Measurements from ENCODE around the gene ANAPC1. TPM values are rescaled to one million over a fixed set of nuclear protein-coding genes. Genes with fewer than 3 reads are reported as not detected.
"Not testable (repeated sequence)": the region's sequence is repeated elsewhere in the genome, so short reads cannot be mapped to it uniquely, and the experiment has no call there.

The ANAPC1 gene
- total RNA-seq, 2 experiments from 2014 or later, result 34.0 to 39.5 TPM

DNA sequence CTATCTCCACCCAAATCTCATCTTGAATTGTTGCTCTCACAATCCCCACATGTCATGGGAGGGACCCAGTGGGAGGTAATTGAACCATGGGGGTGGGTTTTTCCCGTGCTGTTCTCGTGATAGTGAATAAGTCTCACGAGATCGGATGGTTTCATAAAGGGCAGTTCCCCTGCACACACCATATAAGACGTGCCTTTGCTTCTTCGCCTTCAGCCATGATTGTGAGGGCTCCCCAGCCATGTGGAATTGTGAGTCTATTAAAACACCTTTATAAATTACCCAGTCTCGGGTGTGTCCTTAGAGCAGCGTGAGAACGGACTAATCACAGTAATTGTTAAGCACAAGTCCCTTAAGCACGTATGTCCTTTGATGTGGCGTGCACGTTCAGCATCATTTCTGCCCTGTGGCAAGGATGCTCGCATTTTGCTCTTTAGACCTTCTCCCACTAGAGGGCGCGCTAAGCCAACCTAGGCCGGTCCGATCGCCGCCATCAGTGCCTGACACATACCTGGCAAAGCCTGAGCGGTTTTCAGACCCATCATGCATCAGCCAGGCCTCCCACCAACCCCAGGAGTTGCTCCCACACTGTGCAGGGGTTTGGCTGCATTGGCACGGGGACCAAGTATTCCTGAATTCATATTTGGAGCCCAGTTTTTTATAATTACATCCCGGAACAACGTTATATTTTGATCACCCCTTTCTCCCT, 136.4 kb downstream of the ANAPC1 start:
- H3K27me3 Mint-ChIP-seq; H3K36me3 ChIP-seq (ENCODE audit: insufficient read depth, low read length); H3K27ac ChIP-seq (ENCODE audit: low read depth in 1 of 2, low read length in 2 of 2); H3K9me3 ChIP-seq (ENCODE audit: control insufficient read depth in 1 of 2, insufficient read depth in 1 of 2, low read length in 2 of 2); intact Hi-C loops (cut with DNase I, micrococcal nuclease); CTCF ChIA-PET; H3K4me3 ChIP-seq (ENCODE audit: low read length); H3K27me3 ChIP-seq (ENCODE audit: control insufficient read depth in 1 of 2, insufficient read depth in 2 of 2, low read length in 2 of 2); H3K36me3 Mint-ChIP-seq (ENCODE audit: low read depth); POLR2A ChIA-PET; H3K9me3 Mint-ChIP-seq; H3K4me1 Mint-ChIP-seq (ENCODE audit: low read depth); H3K4me3 Mint-ChIP-seq; H3K4me1 ChIP-seq (ENCODE audit: insufficient read depth, low read length); H3K27ac Mint-ChIP-seq: not testable (repeated sequence)
- ATAC-seq (ENCODE audit: poor library complexity) (peak; percentile 96), DNase-seq (peak; percentile 3 to 89 (median 56))
- TF ChIP-seq, protein P1, sequence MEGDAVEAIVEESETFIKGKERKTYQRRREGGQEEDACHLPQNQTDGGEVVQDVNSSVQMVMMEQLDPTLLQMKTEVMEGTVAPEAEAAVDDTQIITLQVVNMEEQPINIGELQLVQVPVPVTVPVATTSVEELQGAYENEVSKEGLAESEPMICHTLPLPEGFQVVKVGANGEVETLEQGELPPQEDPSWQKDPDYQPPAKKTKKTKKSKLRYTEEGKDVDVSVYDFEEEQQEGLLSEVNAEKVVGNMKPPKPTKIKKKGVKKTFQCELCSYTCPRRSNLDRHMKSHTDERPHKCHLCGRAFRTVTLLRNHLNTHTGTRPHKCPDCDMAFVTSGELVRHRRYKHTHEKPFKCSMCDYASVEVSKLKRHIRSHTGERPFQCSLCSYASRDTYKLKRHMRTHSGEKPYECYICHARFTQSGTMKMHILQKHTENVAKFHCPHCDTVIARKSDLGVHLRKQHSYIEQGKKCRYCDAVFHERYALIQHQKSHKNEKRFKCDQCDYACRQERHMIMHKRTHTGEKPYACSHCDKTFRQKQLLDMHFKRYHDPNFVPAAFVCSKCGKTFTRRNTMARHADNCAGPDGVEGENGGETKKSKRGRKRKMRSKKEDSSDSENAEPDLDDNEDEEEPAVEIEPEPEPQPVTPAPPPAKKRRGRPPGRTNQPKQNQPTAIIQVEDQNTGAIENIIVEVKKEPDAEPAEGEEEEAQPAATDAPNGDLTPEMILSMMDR (IDR thresholded peaks at IDR 0.05), result peak; percentile 38

DNA sequence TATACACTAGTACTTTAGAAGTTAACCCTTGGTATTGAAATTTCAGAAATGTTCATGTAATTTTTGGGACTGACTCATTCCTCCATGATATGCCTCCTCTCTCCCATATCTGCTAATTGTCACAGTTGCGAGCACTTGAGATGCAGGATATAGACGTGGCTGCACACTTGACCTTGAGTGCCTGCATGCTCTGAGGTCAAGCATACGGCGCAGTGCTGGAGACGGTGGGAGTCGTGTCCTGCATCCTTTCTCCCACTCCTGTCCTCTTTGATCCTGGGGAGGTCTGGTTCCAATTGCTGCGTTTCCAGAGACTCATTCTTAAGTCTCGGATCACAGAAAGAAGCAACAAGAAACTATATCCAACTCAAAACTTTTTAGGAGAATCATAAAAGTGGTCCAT, 139.2 kb downstream of the ANAPC1 start:
- POLR2A ChIA-PET; intact Hi-C loops (cut with DNase I, micrococcal nuclease): not testable (repeated sequence)

DNA sequence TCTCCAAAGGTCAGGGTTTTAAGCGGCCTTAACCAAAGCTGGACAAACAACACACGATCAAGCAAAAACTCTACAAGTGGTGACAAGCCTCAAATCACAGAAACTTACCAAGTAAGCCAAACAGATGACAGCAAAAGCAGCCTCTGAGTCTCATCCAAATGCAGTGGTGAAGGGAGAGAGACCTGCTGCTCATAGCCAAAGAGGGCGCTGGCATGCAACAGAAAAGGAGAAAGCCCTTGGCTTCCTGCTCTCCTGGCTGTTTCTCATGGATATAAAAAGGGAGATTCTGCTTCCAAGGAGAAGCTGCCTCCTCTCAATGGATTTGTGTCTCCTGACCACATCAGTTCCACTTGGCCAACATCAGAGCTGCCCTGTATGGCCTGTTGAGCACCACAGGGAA, 142.5 kb downstream of the ANAPC1 start:
- H3K9me3 Mint-ChIP-seq; ATAC-seq (ENCODE audit: poor library complexity); POLR2A ChIA-PET: not testable (repeated sequence)

More for the DNA sequence above, 139.2 kb downstream of the ANAPC1 start:
- H3K36me3 Mint-ChIP-seq (ENCODE audit: low read depth); H3K4me1 ChIP-seq (ENCODE audit: insufficient read depth, low read length); H3K4me3 ChIP-seq (ENCODE audit: low read length); H3K9me3 Mint-ChIP-seq; DNase-seq; ATAC-seq (ENCODE audit: poor library complexity); H3K4me1 Mint-ChIP-seq (ENCODE audit: low read depth); H3K9me3 ChIP-seq (ENCODE audit: control insufficient read depth in 1 of 2, insufficient read depth in 1 of 2, low read length in 2 of 2); CTCF ChIA-PET; H3K27me3 Mint-ChIP-seq; H3K4me3 Mint-ChIP-seq; H3K27ac Mint-ChIP-seq; H3K27me3 ChIP-seq (ENCODE audit: control insufficient read depth in 1 of 2, insufficient read depth in 2 of 2, low read length in 2 of 2); H3K27ac ChIP-seq (ENCODE audit: low read depth in 1 of 2, low read length in 2 of 2); H3K36me3 ChIP-seq (ENCODE audit: insufficient read depth, low read length): not testable (repeated sequence)

DNA sequence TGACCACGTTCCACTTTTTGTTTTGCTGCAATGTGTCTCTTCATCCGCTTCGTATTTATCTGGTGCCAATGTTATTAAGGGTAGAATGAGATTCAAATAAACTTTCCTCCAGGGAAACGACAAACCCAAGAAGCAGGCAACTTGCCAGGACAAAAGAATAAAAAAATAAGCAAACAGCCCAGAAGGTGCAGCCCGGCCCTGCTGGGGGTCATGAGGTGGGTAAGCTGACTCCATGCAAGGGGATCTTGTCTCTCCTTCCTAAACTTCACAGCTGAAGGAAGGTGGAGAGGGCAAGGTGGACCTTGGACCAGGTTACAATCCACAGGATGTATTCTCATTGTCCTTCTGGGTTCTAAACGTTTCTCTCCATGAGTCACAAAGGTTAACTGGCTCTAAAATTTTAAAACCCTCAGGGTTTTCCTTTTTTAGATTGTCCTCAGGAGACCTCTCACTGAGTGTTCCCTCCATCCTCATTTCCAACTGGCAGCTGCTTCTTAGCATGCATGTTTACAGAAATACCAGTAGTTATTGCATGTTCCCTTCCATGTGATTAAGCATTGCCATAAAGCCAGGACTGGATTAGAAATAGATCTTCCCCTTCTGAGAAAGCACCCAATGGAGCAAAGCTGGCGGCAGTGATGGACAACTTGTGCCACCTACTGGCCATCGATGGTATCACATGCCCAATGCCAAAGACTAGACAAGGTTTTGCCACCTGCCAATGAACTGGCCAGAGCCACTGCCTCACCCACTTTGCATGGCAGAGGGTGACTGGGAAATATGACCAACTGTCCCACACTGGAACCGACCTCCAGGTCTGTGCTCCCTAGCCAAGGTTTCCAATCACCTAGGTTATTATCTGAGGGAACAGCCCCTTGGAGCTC, 147.9 kb downstream of the ANAPC1 start:
- intact Hi-C loops (cut with DNase I, micrococcal nuclease), result loop anchor here in 1 of 2 experiments (10.0 kb wide), 1 partner anchor 621 kb away; no protein-coding TSS in a partner anchor
- H3K27me3 ChIP-seq (ENCODE audit: control insufficient read depth in 1 of 2, insufficient read depth in 2 of 2, low read length in 2 of 2); H3K9me3 Mint-ChIP-seq; H3K36me3 Mint-ChIP-seq (ENCODE audit: low read depth); POLR2A ChIA-PET; H3K36me3 ChIP-seq (ENCODE audit: insufficient read depth, low read length); H3K27ac ChIP-seq (ENCODE audit: low read depth in 1 of 2, low read length in 2 of 2); H3K9me3 ChIP-seq (ENCODE audit: control insufficient read depth in 1 of 2, insufficient read depth in 1 of 2, low read length in 2 of 2); H3K4me1 ChIP-seq (ENCODE audit: insufficient read depth, low read length); H3K4me3 ChIP-seq (ENCODE audit: low read length); H3K4me3 Mint-ChIP-seq; H3K27me3 Mint-ChIP-seq; H3K27ac Mint-ChIP-seq; CTCF ChIA-PET; H3K4me1 Mint-ChIP-seq (ENCODE audit: low read depth): not testable (repeated sequence)
- peak; percentile 76 for ATAC-seq (ENCODE audit: poor library complexity)
- TF ChIP-seq, protein P1 (IDR thresholded peaks at IDR 0.05), result peak; percentile 67
- peak in 1 of 14 experiments; percentile 17 for DNase-seq

More for the DNA sequence above, 142.5 kb downstream of the ANAPC1 start:
- H3K27me3 Mint-ChIP-seq; H3K27me3 ChIP-seq (ENCODE audit: control insufficient read depth in 1 of 2, insufficient read depth in 2 of 2, low read length in 2 of 2); H3K9me3 ChIP-seq (ENCODE audit: control insufficient read depth in 1 of 2, insufficient read depth in 1 of 2, low read length in 2 of 2); H3K27ac Mint-ChIP-seq; H3K4me3 ChIP-seq (ENCODE audit: low read length); H3K36me3 Mint-ChIP-seq (ENCODE audit: low read depth); H3K4me1 Mint-ChIP-seq (ENCODE audit: low read depth); intact Hi-C loops (cut with DNase I, micrococcal nuclease); H3K27ac ChIP-seq (ENCODE audit: low read depth in 1 of 2, low read length in 2 of 2); H3K36me3 ChIP-seq (ENCODE audit: insufficient read depth, low read length); DNase-seq; H3K4me1 ChIP-seq (ENCODE audit: insufficient read depth, low read length); CTCF ChIA-PET; H3K4me3 Mint-ChIP-seq: not testable (repeated sequence)

DNA sequence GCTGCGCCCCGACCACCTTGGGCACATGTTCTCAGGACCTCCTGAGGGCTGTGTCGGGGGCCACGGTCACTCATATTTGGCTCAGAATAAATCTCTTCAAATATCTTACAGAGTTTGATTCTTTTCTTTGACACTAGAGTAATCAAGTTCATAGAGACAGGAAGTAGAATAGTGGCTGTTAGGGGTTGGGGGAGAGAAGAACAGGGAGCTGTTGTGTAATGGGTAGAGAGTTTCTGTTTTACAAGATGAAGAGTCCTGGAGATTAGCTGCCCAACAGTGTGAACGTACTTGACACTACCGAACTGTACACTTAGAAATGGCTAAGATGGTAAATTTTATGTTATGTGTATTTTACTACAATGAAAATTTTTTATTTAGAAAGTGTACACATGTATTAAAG, 148.6 kb downstream of the ANAPC1 start:
- DNase-seq; H3K4me1 ChIP-seq (ENCODE audit: insufficient read depth, low read length); H3K9me3 Mint-ChIP-seq; H3K4me3 ChIP-seq (ENCODE audit: low read length); POLR2A ChIA-PET; H3K27ac ChIP-seq (ENCODE audit: low read depth in 1 of 2, low read length in 2 of 2); H3K9me3 ChIP-seq (ENCODE audit: control insufficient read depth in 1 of 2, insufficient read depth in 1 of 2, low read length in 2 of 2); H3K36me3 Mint-ChIP-seq (ENCODE audit: low read depth); H3K27me3 Mint-ChIP-seq; CTCF ChIA-PET; H3K4me3 Mint-ChIP-seq; ATAC-seq (ENCODE audit: poor library complexity); H3K27me3 ChIP-seq (ENCODE audit: control insufficient read depth in 1 of 2, insufficient read depth in 2 of 2, low read length in 2 of 2); H3K27ac Mint-ChIP-seq; H3K4me1 Mint-ChIP-seq (ENCODE audit: low read depth); H3K36me3 ChIP-seq (ENCODE audit: insufficient read depth, low read length): not testable (repeated sequence)
- intact Hi-C loops (cut with DNase I, micrococcal nuclease), result loop anchor here in 1 of 2 experiments (10.0 kb wide), 1 partner anchor 621 kb away; no protein-coding TSS in a partner anchor

All from CD4-positive, alpha-beta T cell (primary cell).